Thymus (tissue), 11 donors: Measurements from ENCODE around the gene SLC5A9. TPM values are rescaled to one million over a fixed set of nuclear protein-coding genes. Genes with fewer than 3 reads are reported as not detected.

Experiments
- DNase-seq, 9 donors: peaks; one replicate each; pipeline ENCODE4 v3.0.0-alpha.2; 2013; ENCODE audit warnings: low spot score in 9 of 9, low read depth in 6 of 9, missing footprints in 1 of 9
- H3K27ac ChIP-seq, 2 donors: one replicate each; pipeline ENCODE4 v1.5.1; 2013; ENCODE audit warnings: control low read depth in 1 of 2, low read depth in 1 of 2, low read length in 1 of 2, mild to moderate bottlenecking in 1 of 2, moderate library complexity in 1 of 2
- H3K27me3 ChIP-seq, 2 donors: one replicate each; pipeline ENCODE4 v1.5.1; 2013; ENCODE audit warnings: low read length in 1 of 2; ENCODE audit not compliant: control insufficient read depth in 2 of 2, insufficient read depth in 1 of 2
- H3K36me3 ChIP-seq, 2 donors: one replicate each; pipeline ENCODE4 v1.5.1; 2013; ENCODE audit warnings: low read length in 1 of 2, mild to moderate bottlenecking in 1 of 2, moderate library complexity in 1 of 2; ENCODE audit not compliant: control insufficient read depth in 2 of 2, insufficient read depth in 2 of 2
- H3K4me1 ChIP-seq, 2 donors: one replicate each; pipeline ENCODE4 v1.5.1; 2013; ENCODE audit warnings: low read length in 2 of 2; ENCODE audit not compliant: control insufficient read depth in 2 of 2, insufficient read depth in 2 of 2
- H3K4me3 ChIP-seq, 2 donors: one replicate each; pipeline ENCODE4 v1.5.1; 2013; ENCODE audit warnings: low read length in 2 of 2, control low read depth in 1 of 2, mild to moderate bottlenecking in 1 of 2
- H3K9me3 ChIP-seq, 2 donors: one replicate each; pipeline ENCODE4 v1.5.1; 2013; ENCODE audit warnings: low read length in 1 of 2, mild to moderate bottlenecking in 1 of 2; ENCODE audit not compliant: control insufficient read depth in 2 of 2, insufficient read depth in 1 of 2
- WGBS: extraction: QIAGEN DNeasy Blood & Tissue Kit; methylation state at CpG from one replicate; pipeline ENCODE4 v1.1.7; 2013; 5-methylcytosine and 5-hydroxymethylcytosine counted together
- polyA plus RNA-seq: library from polyadenylated mRNA; stranded (reverse); fragments of 200-250 nt; gene quantifications from one replicate; pipeline ENCODE4 v1.2.3, GENCODE V29; 2013
- total RNA-seq: library from RNA; stranded (reverse); fragments of 120-200 nt; gene quantifications from one replicate; pipeline ENCODE4 v1.2.4, GENCODE V29; 2013
- donor health status: healthy.

SLC5A9 gene
- total and polyA plus RNA-seq, 2 donors = 0.05 to 0.78 TPM

- no peak overlapping the region for H3K27ac ChIP-seq
These were observed 7.7 kb downstream of the SLC5A9 start for GRCh38 chr1:48230236-48230635.

GRCh38 chr1:48232722-48233121 lies 10.2 kb downstream of the SLC5A9 start:
- Histone ChIP-seq H3K4me1 (peaks cover 0 to 6% of the 10 kb centered on the region in 2 donors), H3K9me3 (peaks cover 0 to 4% of the 10 kb centered on the region in 2 donors), H3K36me3 (no peaks in the 10 kb centered on the region), H3K27me3 (no peaks in the 10 kb centered on the region), H3K27ac (no peak overlapping the region), H3K4me3 (no peak overlapping the region)
- no peak for DNase-seq
- 94% methylated on average over 1 of the region's 1 CpG for WGBS

More at GRCh38 chr1:48230236-48230635, 7.7 kb downstream of the SLC5A9 start:
- Histone ChIP-seq H3K9me3 (peaks cover 0 to 4% of the 10 kb centered on the region in 2 donors), H3K36me3 (no peaks in the 10 kb centered on the region), H3K27me3 (no peaks in the 10 kb centered on the region), H3K4me3 (no peak overlapping the region), H3K4me1 (peaks cover 0 to 15% of the 10 kb centered on the region in 2 donors)
- 93% methylated on average over 4 of the region's 4 CpGs for WGBS
- DNase-seq = no peak

GRCh38 chr1:48233666-48234485 lies 11.4 kb downstream of the SLC5A9 start:
- Histone ChIP-seq H3K4me3 (no peak overlapping the region), H3K9me3 (no peaks in the 10 kb centered on the region), H3K4me1 (no peaks in the 10 kb centered on the region), H3K27ac (no peak overlapping the region), H3K36me3 (no peaks in the 10 kb centered on the region), H3K27me3 (no peaks in the 10 kb centered on the region)
- no peak for DNase-seq
- 90% methylated on average over 12 of the region's 12 CpGs for WGBS

GRCh38 chr1:48235652-48236051 lies 13.1 kb downstream of the SLC5A9 start:
- no peak overlapping the region for H3K27ac ChIP-seq
- no peak overlapping the region for H3K4me3 ChIP-seq
- H3K27me3 ChIP-seq = no peaks in the 10 kb centered on the region
- H3K4me1 ChIP-seq = no peaks in the 10 kb centered on the region
- H3K36me3 ChIP-seq = no peaks in the 10 kb centered on the region
- 95% methylated on average over 13 of the region's 13 CpGs for WGBS
- no peak for DNase-seq
- no peaks in the 10 kb centered on the region for H3K9me3 ChIP-seq

- 94% methylated on average over 4 of the region's 4 CpGs for WGBS
- no peaks in the 10 kb centered on the region for H3K36me3 ChIP-seq
- no peaks in the 10 kb centered on the region for H3K27me3 ChIP-seq
- H3K4me3 ChIP-seq = no peak overlapping the region
- DNase-seq = peak in 3 of 9 donors; percentile 15 to 36 (median 23)
- H3K4me1 ChIP-seq = no peaks in the 10 kb centered on the region
- no peaks in the 10 kb centered on the region for H3K9me3 ChIP-seq
- no peak overlapping the region for H3K27ac ChIP-seq
These were observed 14.4 kb downstream of the SLC5A9 start for GRCh38 chr1:48236716-48237470.

- no peak overlapping the region for H3K4me3 ChIP-seq
- no peaks in the 10 kb centered on the region for H3K27me3 ChIP-seq
- DNase-seq = no peak
- WGBS = 91% methylated on average over 12 of the region's 12 CpGs
- no peaks in the 10 kb centered on the region for H3K9me3 ChIP-seq
- no peaks in the 10 kb centered on the region for H3K36me3 ChIP-seq
- no peak overlapping the region for H3K27ac ChIP-seq
- H3K4me1 ChIP-seq = no peaks in the 10 kb centered on the region
These were observed 19.7 kb downstream of the SLC5A9 start for GRCh38 chr1:48242141-48242736.

GRCh38 chr1:48245106-48245505 lies 22.6 kb downstream of the SLC5A9 start:
- Histone ChIP-seq H3K9me3 (no peaks in the 10 kb centered on the region), H3K4me1 (no peaks in the 10 kb centered on the region), H3K36me3 (no peaks in the 10 kb centered on the region), H3K27me3 (no peaks in the 10 kb centered on the region), H3K27ac (peak overlapping the region in 1 of 2 donors; percentile 21), H3K4me3 (no peak overlapping the region)
- DNase-seq = peak in 1 of 9 donors; percentile 7
- 9% methylated on average over 2 of the region's 2 CpGs for WGBS

GRCh38 chr1:48246727-48247126 lies 24.2 kb downstream of the SLC5A9 start:
- no peaks in the 10 kb centered on the region for H3K27me3 ChIP-seq
- no peak for DNase-seq
- H3K27ac ChIP-seq = no peak overlapping the region
- no peaks in the 10 kb centered on the region for H3K9me3 ChIP-seq
- H3K4me3 ChIP-seq = no peak overlapping the region
- no peaks in the 10 kb centered on the region for H3K36me3 ChIP-seq
- 87% methylated on average over 1 of the region's 1 CpG for WGBS
- no peaks in the 10 kb centered on the region for H3K4me1 ChIP-seq

- no peaks in the 10 kb centered on the region for H3K27me3 ChIP-seq
- H3K4me1 ChIP-seq = no peaks in the 10 kb centered on the region
- H3K9me3 ChIP-seq = no peaks in the 10 kb centered on the region
- over 99% methylated on average over 4 of the region's 4 CpGs for WGBS
- no peak for DNase-seq
- no peak overlapping the region for H3K27ac ChIP-seq
- H3K4me3 ChIP-seq = no peak overlapping the region
- no peaks in the 10 kb centered on the region for H3K36me3 ChIP-seq
These were observed 25.8 kb downstream of the SLC5A9 start for GRCh38 chr1:48248356-48248755.
